ENCODE data around the gene RNF125.

GRCh38 chr18:31977270-31977872, 41.3 kb upstream of the RNF125 start:
- TF ChIP-seq, protein P1, sequence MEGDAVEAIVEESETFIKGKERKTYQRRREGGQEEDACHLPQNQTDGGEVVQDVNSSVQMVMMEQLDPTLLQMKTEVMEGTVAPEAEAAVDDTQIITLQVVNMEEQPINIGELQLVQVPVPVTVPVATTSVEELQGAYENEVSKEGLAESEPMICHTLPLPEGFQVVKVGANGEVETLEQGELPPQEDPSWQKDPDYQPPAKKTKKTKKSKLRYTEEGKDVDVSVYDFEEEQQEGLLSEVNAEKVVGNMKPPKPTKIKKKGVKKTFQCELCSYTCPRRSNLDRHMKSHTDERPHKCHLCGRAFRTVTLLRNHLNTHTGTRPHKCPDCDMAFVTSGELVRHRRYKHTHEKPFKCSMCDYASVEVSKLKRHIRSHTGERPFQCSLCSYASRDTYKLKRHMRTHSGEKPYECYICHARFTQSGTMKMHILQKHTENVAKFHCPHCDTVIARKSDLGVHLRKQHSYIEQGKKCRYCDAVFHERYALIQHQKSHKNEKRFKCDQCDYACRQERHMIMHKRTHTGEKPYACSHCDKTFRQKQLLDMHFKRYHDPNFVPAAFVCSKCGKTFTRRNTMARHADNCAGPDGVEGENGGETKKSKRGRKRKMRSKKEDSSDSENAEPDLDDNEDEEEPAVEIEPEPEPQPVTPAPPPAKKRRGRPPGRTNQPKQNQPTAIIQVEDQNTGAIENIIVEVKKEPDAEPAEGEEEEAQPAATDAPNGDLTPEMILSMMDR (conservative IDR thresholded peaks at IDR 0.05; ENCODE audit: low read depth in 2 of 2) = peak; percentile 87 to 91
- TF ChIP-seq EZH2phosphoT487 (IDR thresholded peaks at IDR 0.05; ENCODE audit: unreplicated experiment) = no peak
- TF ChIP-seq, protein P2, sequence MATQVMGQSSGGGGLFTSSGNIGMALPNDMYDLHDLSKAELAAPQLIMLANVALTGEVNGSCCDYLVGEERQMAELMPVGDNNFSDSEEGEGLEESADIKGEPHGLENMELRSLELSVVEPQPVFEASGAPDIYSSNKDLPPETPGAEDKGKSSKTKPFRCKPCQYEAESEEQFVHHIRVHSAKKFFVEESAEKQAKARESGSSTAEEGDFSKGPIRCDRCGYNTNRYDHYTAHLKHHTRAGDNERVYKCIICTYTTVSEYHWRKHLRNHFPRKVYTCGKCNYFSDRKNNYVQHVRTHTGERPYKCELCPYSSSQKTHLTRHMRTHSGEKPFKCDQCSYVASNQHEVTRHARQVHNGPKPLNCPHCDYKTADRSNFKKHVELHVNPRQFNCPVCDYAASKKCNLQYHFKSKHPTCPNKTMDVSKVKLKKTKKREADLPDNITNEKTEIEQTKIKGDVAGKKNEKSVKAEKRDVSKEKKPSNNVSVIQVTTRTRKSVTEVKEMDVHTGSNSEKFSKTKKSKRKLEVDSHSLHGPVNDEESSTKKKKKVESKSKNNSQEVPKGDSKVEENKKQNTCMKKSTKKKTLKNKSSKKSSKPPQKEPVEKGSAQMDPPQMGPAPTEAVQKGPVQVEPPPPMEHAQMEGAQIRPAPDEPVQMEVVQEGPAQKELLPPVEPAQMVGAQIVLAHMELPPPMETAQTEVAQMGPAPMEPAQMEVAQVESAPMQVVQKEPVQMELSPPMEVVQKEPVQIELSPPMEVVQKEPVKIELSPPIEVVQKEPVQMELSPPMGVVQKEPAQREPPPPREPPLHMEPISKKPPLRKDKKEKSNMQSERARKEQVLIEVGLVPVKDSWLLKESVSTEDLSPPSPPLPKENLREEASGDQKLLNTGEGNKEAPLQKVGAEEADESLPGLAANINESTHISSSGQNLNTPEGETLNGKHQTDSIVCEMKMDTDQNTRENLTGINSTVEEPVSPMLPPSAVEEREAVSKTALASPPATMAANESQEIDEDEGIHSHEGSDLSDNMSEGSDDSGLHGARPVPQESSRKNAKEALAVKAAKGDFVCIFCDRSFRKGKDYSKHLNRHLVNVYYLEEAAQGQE (IDR thresholded peaks at IDR 0.05; ENCODE audit: unreplicated experiment) = no peak
- no peak for TF ChIP-seq EZH2 (IDR thresholded peaks at IDR 0.05; ENCODE audit: low read depth, unreplicated experiment)
- TF ChIP-seq JUNB (IDR thresholded peaks at IDR 0.05; ENCODE audit: unreplicated experiment) = no peak
- TF ChIP-seq POLR2AphosphoS5 (IDR thresholded peaks at IDR 0.05; ENCODE audit: low read depth) = no peak
- TF ChIP-seq ZNF114 (CRISPR knock-in tag; IDR thresholded peaks at IDR 0.05) = no peak
- TF ChIP-seq ETS1 (IDR thresholded peaks at IDR 0.05) = no peak

Data from GM23338 (cell line).